NOMO-1 treated with DMSO at 0.1 percent for 48 hours (cell line): Measurements from ENCODE around the gene POU2F1.
A peak's percentile ranks its signal among the peaks of the same experiment; 100 is the strongest.

Experiments
- DNase-seq: peaks from one replicate; lab custom pipeline; 2025; ENCODE audit not compliant: unreplicated experiment; lab: John Stamatoyannopoulos, UW

The POU2F1 gene

DNA sequence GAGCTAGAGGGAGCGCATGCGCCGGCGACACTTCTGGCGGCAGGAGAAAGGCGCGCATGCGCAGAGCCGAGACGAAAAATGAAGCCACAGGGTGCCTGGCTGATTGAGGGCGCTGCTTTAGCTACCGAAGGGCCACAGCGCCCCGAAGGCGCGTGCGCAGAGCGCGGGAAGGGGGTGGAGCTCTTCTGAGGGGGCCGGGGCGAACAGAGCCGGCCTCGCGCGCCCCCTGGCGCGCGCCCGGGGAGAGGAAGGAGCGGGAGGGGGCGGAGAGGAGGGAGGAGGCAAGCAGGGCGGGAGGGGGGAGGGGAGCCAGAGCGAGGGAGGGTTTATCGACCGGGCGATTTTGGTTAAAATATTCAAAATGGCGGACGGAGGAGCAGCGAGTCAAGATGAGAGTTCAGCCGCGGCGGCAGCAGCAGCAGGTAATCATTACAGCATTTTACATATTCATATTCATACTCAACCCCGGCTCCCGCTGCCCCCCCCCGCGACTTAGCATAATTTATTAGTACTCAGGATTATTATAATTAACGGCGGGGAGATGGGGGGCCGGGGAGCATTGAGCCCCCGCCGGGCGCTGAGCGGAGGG lies at the start of gene POU2F1:
Gene POU2F1 (plus strand): TSS at position 350 of the 589 bp plus-strand sequence. CDS start 12 bp downstream, at position 362.
- peak; percentile 99 for DNase-seq

DNA sequence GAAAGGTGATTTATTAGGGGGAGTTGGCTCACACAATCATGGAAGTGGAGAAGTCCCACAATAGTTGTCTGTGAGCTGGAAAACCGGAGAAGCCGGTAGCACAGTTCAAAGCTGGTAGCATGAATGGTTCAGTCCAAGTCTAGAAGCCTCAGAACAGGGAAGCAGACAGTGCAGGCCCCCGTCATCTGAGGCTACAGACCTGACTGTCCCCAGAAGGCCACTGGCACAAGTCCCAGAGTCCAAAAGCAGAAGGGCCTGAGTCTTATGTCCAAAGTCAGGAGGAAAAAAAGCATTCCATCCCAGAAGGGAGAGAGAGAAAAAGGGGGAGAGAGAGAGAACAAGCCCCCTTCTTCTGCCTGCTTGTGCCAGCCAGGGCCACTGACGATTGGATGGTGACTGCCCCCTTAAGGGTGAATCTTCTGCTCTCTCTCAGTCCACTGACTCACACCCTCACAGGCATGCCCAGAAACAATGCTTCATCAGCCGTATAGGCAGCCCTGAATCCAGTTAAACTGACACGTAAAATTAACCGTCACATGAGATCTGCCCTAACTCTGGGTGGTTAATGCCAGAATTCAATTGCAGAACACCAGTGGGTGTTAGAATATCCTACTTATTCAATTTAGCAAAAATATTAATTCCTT lies 49.3 kb upstream of the POU2F1 start:
- DNase-seq = no peak

GRCh38 chr1:167173516-167174184 lies 47.0 kb upstream of the POU2F1 start:
- DNase-seq = no peak

GRCh38 chr1:167175901-167176300 lies 44.8 kb upstream of the POU2F1 start:
- DNase-seq = no peak

GRCh38 chr1:167178831-167179230 lies 41.9 kb upstream of the POU2F1 start:
- no peak for DNase-seq

- DNase-seq = no peak
Observed at GRCh38 chr1:167182571-167183320, 37.9 kb upstream of the POU2F1 start.

DNA sequence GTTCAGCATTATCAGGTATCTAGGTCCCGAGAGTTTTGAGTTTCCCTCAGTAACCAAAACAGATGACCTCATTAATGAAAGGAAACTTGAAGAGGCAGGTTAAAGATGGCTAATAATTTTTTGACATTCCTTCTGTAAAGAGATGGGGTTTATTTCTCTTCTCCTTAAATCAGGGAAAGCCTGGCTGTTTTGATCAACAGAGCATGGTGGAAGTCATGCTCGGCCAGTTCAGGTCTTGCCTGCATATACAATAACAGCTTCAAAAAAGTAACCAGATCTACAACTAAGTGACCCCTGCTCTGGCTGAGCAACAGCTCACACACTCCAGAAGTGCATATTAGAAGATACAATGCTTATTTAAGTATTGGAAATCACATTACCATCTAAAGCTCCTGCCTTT lies 36.6 kb upstream of the POU2F1 start:
- no peak for DNase-seq

DNA sequence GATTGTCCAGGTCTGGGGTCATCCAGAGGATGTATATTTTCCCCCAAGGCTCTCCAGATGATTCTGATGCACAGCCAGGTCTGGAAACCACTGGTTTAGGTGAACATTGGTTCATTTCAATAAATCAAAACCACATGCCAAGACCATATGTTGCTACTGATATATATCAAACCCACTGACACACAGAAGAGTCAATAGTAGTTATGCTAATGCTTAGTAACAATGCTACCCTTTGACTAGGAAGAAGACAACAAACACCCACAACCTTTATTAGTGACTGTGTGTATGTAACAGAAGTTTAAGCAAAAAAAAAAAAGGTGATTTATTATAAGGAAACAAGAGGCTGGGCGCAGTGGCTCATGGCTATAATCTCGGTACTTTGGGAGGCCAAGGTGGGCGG lies 35.6 kb upstream of the POU2F1 start:
- DNase-seq = no peak

DNA sequence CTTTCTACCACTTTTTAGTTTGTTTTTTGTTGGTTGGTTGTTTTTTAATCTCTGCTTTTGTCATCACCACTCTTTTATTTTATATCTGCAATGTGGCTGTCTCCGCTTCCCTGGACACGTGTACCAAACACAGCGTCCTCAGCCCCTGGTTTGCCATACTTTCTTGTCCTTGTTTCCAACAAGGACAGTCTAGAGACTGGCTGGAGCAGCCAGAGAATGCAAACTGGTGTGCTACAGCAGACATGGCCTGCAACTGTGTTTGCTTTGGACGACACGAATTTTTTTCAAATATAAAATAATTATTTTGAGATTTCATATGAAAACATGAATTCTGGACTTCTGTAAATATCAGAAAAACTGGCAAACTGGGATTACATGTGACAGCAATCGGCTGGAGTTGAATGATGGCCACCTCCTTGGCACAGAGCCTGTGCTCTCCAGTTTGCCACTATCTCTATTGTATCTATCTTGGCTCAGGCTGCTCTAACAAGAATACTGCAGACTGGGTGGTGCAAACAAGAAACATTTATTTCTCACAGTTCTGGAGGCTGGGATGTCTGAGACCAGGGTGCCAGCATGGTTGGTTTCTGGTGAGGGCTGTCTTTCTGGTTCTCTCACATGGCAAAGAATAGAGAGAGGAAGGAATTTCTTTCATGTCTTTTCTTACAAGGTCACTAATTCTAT lies 34.6 kb upstream of the POU2F1 start:
- no peak for DNase-seq

DNA sequence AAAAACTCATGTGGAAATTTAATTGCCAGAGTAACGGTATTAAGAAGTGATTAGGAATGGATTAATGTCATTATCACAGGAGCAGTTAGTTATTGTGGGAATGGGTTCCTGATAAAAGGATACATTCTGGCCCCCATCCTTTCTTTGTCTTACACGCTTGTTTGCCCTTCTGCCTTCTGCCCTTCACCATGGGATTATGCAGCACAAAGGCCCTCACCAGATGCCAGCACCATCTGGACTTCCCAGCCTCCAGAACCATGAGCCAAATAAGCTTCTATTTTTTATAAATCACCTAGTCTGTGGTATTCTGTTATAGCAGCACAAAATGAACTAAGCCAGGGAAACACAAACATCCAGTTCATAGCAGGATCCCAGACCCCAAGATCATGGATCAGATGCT lies 33.9 kb upstream of the POU2F1 start:
- DNase-seq = no peak

DNA sequence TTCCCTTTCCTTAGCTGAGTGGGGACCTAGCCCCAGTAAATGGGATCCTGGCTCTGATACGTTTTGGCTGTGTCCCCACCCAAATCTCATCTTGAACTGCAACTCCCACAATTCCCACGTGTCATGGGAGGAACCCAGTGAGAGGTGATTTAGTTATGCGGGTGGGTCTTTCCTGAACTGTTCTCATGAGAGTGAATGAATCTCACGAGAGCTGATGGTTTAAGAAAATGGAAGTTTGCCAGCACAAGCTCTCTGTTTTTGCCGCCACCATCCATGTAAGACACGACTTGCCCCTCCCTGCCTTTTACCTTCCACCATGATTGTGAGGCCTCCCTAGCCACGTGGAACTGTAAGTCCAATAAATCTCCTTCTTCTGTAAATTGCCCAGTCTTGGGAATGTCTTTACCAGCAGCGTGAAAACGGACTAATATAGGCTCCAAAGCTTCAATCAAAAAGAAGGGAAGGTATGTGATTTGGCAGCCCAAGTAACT lies 29.9 kb upstream of the POU2F1 start:
- no peak for DNase-seq

- no peak for DNase-seq
Observed at GRCh38 chr1:167191958-167192357, 28.7 kb upstream of the POU2F1 start.

DNA sequence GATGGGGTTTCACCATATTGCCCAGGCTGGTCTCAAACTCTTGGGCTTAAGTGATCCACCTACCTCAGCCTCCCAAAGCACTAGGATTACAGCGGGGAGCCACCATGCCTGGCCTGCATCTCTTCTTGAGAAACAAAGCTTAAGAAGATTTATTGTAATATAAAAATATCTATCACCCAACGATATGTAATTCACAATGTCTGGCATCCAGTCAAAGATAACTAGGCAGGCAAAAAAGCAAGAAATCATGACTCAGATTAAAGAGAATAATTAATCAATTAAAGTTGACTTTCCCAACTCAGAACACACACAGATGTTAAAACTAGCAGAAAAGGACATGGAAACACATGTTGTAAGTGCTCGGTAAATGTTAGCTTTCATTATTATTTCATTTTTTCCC lies 26.5 kb upstream of the POU2F1 start:
- DNase-seq = no peak

- no peak for DNase-seq
Observed at GRCh38 chr1:167196166-167196565, 24.5 kb upstream of the POU2F1 start.

- no peak for DNase-seq
Observed at GRCh38 chr1:167197236-167197635, 23.4 kb upstream of the POU2F1 start.

- DNase-seq = no peak
Observed at GRCh38 chr1:167197692-167198091, 23.0 kb upstream of the POU2F1 start.

DNA sequence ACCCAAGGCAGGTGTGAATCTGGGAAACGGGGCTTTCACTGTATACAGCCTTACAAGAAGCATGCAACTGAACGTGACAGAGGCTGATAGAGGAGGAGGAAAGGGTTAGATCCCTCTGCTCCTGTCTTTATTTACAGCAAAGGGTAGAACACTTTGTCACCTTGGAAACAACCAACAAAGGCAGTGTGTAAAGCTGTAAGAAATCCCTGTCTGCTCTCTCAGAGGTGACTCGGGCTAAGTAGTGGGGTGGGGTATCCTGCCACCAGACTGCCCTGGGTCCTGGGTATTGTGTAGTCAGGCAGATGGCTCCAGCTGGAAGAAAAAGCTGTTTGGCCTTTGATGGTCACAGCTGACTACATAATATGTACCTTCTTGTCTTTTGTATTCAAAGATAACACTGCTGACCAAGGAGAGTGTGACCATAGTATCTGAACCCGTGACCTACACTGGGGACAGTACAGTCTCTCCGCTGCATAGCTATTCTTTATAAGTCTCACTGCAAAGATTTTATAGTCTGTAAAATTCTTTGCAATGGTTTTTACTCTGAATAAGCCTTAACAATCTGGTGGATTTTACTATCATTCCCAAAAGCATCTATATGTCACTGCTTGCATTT lies 22.1 kb upstream of the POU2F1 start:
- no peak for DNase-seq

GRCh38 chr1:167199656-167200055 lies 21.0 kb upstream of the POU2F1 start:
- no peak for DNase-seq

GRCh38 chr1:167200272-167200671 lies 20.4 kb upstream of the POU2F1 start:
- DNase-seq = no peak

DNA sequence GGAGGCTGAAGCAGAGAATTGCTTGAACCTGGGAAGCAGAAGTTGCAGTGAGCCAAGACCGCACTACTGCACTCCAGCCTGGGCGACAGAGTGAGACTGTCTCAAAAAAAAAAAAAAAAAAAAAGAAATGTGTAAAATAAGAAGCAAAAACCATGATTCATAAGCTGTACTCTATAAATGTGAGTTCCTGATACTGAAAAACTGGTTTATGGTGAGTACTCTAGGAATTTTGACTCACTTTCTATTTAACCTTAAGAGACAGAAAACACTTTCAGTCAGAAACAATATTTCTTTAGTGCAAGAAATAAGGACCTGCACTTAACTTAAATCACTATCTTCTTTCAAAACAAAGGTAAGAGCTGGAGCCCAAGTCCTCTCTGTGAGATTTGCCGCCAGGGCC lies 19.9 kb upstream of the POU2F1 start:
- no peak for DNase-seq

GRCh38 chr1:167202049-167202448 lies 18.6 kb upstream of the POU2F1 start:
- DNase-seq = no peak
